Calu3 (cell line): Measurements from ENCODE around the gene SPACA7. TPM values are rescaled to one million over a fixed set of nuclear protein-coding genes. Genes with fewer than 3 reads are reported as not detected.

Experiments used
- BruUV-seq: library from RNA; stranded (reverse); fragments of 400-500 nt; replicated peaks from 2 replicates; lab custom pipeline; 2021; lab: Mats Ljungman, UMichigan
- CTCF ChIA-PET: fragments of 300-600 bp; sonication (Branson Sonifier 250); formaldehyde crosslinking; loops from one replicate; lab custom pipeline; 2022; ENCODE audit warnings: antibody characterized with exemption; lab: Charles Lee
- DNase-seq: peaks from one replicate; pipeline ENCODE4 v3.0.0; 2022
- H3K27ac Mint-ChIP-seq: one replicate; pipeline ENCODE4 v1.8.0; 2022; ENCODE audit warnings: mixed read lengths; ENCODE audit not compliant: unreplicated experiment
- H3K27me3 Mint-ChIP-seq: one replicate; pipeline ENCODE4 v1.8.0; 2022; ENCODE audit warnings: mixed read lengths; ENCODE audit not compliant: unreplicated experiment
- H3K36me3 Mint-ChIP-seq: one replicate; pipeline ENCODE4 v1.8.0; 2022; ENCODE audit warnings: mild to moderate bottlenecking, moderate library complexity, mixed read lengths; ENCODE audit not compliant: insufficient read depth, unreplicated experiment
- H3K4me1 Mint-ChIP-seq: one replicate; pipeline ENCODE4 v1.8.0; 2022; ENCODE audit warnings: mild to moderate bottlenecking, low read depth, mixed read lengths; ENCODE audit not compliant: unreplicated experiment
- H3K4me3 Mint-ChIP-seq: one replicate; pipeline ENCODE4 v1.8.0; 2022; ENCODE audit warnings: mild to moderate bottlenecking, low read depth, moderate library complexity, mixed read lengths; ENCODE audit not compliant: unreplicated experiment
- H3K9me3 Mint-ChIP-seq: one replicate; pipeline ENCODE4 v1.8.0; 2022; ENCODE audit warnings: low read depth, mixed read lengths; ENCODE audit not compliant: unreplicated experiment
- intact Hi-C: fragments of 100-400 bp; cut with micrococcal nuclease; formaldehyde crosslinking; loops from one replicate; pipeline ENCODE4 v1.10.0; 2022; ENCODE audit not compliant: unreplicated experiment
- total RNA-seq: library from RNA; stranded (reverse); gene quantifications from 2 replicates; pipeline ENCODE4 v1.2.3, GENCODE V29; 2022
- TF ChIP-seq, protein P1 (sequence below): fragments of 200-600 bp; IDR thresholded peaks from one replicate; pipeline ENCODE4 v1.8.0; 2022; ENCODE audit warnings: antibody characterized with exemption; ENCODE audit not compliant: unreplicated experiment

SPACA7 gene
- total RNA-seq, 1 experiment from 2014 or later: not detected

DNA sequence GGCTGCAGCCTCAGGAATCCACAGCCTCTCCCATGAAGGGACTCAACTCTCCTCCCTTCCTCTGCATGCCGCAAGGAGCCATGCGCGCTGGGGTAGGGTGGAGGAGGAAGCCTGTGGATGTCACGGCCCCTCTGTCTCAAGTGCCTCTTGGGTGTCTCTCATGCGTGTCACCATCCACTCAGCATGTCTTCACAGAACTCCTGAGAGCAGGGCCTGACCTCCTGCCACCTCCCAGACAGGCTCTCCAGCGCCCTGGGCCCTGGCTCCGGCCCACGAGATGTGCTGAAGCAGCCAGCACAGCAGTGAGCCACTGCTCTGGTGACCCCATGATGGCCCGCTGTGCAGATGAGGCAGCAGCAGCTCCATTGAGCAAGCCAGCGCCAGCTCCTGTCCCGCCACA is 25.9 kb upstream of the SPACA7 start:
- no TSS peak for BruUV-seq
- TF ChIP-seq, protein P1, sequence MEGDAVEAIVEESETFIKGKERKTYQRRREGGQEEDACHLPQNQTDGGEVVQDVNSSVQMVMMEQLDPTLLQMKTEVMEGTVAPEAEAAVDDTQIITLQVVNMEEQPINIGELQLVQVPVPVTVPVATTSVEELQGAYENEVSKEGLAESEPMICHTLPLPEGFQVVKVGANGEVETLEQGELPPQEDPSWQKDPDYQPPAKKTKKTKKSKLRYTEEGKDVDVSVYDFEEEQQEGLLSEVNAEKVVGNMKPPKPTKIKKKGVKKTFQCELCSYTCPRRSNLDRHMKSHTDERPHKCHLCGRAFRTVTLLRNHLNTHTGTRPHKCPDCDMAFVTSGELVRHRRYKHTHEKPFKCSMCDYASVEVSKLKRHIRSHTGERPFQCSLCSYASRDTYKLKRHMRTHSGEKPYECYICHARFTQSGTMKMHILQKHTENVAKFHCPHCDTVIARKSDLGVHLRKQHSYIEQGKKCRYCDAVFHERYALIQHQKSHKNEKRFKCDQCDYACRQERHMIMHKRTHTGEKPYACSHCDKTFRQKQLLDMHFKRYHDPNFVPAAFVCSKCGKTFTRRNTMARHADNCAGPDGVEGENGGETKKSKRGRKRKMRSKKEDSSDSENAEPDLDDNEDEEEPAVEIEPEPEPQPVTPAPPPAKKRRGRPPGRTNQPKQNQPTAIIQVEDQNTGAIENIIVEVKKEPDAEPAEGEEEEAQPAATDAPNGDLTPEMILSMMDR: no peak
- CTCF ChIA-PET: no interaction called here
- no peak for DNase-seq
- Mint-ChIP-seq H3K4me1 (no peaks in the 10 kb centered on the region), H3K9me3 (no peaks in the 10 kb centered on the region), H3K4me3 (no peak overlapping the region), H3K36me3 (no peaks in the 10 kb centered on the region), H3K27ac (no peak overlapping the region), H3K27me3 (no peaks in the 10 kb centered on the region)
- intact Hi-C loops: no loop called here

DNA sequence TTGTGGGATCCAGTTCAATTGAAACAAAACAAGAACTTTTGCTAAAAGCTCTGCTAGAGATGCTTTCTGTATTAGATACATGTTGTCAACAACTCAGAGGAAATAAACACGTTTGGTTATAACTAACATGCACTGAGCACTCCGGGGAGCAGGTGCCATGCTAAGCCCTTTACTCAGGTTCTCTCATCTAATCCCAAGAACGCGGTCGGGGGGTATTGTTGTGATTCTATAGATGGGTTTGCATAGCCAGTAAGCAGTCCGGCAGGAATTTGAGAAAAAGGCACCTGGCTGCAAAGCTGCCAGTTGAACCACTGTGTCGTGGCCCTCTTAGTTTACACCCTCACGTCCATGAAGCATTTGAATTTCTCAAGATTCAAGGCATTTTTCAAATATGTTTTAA is 24.3 kb upstream of the SPACA7 start:
- Mint-ChIP-seq H3K9me3 (no peaks in the 10 kb centered on the region), H3K27me3 (no peaks in the 10 kb centered on the region), H3K4me1 (no peaks in the 10 kb centered on the region), H3K4me3 (no peak overlapping the region), H3K36me3 (no peaks in the 10 kb centered on the region), H3K27ac (no peak overlapping the region)
- no TSS peak for BruUV-seq
- intact Hi-C loops: no loop called here
- no peak for DNase-seq
- CTCF ChIA-PET: no interaction called here
- TF ChIP-seq, protein P1: no peak

DNA sequence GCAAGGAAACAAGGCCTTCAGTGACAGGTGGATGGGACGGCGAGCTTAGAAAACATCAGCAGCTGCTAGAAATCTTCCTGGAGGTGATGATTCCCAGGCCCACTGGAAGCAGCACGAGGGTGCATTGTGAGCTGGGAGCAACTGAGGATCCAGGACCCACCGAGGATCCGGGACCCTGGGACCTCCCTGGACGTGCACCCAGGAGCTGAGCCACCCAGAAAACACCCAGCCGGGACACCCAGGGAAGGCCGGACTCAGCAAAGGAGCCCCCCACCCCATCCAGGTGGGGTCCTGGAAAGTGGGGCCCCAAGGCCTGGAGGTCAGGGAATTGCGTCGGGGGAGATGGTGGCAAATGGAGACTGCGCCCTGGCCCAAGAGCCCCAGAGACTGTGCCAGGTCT is 22.3 kb upstream of the SPACA7 start:
- BruUV-seq: no TSS peak
- no peak overlapping the region for H3K4me3 Mint-ChIP-seq
- H3K27me3 Mint-ChIP-seq: no peaks in the 10 kb centered on the region
- DNase-seq: no peak
- H3K4me1 Mint-ChIP-seq: no peaks in the 10 kb centered on the region
- no peak overlapping the region for H3K27ac Mint-ChIP-seq
- peaks cover 7% of the 10 kb centered on the region for H3K9me3 Mint-ChIP-seq
- CTCF ChIA-PET: interaction anchor here (0.6 kb wide), 1 partner anchor 20 kb away, joined by 4 read pairs; no protein-coding TSS in a partner anchor
- no peaks in the 10 kb centered on the region for H3K36me3 Mint-ChIP-seq
- intact Hi-C loops: no loop called here
- TF ChIP-seq, protein P1: no peak

DNA sequence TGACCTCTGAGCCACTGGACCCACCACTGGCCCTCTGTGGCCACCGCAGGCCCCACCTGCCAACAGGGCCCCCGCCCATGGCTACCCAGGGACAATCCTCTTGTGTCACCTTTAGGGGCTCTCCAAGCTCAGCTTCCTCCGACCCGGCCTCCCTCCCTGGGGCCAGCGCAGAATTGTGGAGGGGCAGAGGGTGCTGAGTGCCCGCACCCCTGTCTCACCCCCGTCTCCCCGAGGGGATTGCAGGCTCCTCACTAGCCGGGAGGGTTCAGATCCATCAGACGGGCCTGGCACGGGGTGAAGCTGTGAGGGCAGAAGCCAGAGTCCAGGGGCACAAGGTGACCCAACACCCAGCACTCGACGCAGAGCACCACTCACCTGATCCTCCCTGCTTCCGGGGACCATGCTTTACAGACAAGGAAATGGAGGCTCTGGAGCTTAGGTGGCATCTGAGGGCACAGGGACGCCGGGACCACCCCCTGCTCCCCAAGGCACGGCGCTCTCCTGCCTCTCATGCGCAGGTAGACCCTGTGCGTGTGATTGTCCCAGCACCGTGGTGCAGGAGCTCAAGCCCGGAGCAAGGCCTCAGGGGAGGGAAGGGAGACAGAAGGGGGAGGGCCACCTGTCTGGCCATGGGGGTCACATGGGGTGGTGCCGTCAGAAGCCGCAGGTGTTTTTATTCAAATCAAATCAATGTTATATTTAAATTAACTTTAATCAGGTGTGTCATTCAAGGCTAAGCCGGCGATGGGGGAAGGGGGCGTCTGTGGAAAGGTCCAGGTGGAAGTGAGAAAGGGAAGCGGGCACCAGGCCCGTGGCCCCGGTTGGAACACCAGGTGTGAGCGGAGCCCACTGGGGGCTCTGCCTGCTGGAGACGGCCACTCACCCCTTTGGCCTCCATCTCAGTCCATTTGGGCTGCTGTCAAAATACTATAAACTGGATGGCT is 21.6 kb upstream of the SPACA7 start:
- TF ChIP-seq, protein P1: no peak
- H3K27me3 Mint-ChIP-seq: no peaks in the 10 kb centered on the region

More for the DNA sequence above, 21.6 kb upstream of the SPACA7 start:
- Mint-ChIP-seq H3K36me3 (no peaks in the 10 kb centered on the region), H3K4me3 (no peak overlapping the region), H3K27ac (no peak overlapping the region), H3K9me3 (peaks cover 7% of the 10 kb centered on the region), H3K4me1 (no peaks in the 10 kb centered on the region)
- BruUV-seq: no TSS peak
- CTCF ChIA-PET: no interaction called here
- intact Hi-C loops: no loop called here
- DNase-seq: no peak
